AG10803 (cell line): ENCODE results near the gene KLF6.

Experiments
- DNase-seq: peaks from one replicate; pipeline ENCODE4 v3.0.0; 2010; ENCODE audit warnings: low read depth
- H3K4me3 ChIP-seq: 2 replicates; pipeline ENCODE4 v1.5.1; 2011; ENCODE audit warnings: mild to moderate bottlenecking, low read length, control low read depth
- TF ChIP-seq, protein P1 (sequence below): conservative IDR thresholded peaks from 2 replicates; pipeline ENCODE4 v1.5.1; 2011; ENCODE audit warnings: mild to moderate bottlenecking, low read length, control low read depth, inconsistent platforms

KLF6 gene

DNA sequence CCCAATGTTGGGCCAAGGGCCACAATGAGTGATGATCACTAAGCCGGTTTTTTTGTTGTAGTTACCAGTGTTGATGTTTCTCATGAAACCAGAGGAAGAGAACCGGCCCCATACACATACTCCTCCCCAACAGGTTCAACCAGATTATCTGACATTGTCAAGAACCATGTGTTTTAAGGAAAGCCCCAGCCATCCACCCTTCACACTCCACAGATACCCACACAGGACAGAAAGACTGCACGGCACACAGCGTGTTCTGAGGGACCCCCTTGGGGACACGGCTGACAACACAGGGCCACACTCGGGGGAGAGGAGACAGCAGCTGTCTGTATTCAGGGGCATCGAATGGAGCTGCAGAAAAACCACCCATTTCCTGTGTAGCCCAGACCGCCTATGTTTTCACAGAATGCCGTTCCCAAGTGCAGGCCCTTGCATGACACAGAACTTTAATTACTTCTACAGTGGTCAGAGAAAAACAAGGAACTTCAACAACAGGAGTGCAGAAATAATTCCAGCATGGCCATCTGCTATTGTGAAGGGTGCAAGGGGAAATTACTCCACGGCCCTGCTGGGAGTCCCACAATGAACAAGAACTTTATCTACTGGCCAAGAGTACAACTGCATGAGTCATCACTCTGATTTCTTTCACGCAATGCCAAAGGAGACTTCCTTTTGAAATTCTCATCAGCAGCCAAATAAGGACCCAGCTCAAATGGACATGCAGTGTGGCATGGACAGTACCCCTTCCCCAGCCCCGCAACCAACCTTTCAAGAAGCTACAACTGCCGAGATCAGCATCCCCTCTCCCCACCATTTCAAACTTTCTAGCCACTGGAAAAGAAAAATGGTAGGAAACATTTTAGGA, 2.3 kb downstream of the KLF6 start:
- TF ChIP-seq, protein P1, sequence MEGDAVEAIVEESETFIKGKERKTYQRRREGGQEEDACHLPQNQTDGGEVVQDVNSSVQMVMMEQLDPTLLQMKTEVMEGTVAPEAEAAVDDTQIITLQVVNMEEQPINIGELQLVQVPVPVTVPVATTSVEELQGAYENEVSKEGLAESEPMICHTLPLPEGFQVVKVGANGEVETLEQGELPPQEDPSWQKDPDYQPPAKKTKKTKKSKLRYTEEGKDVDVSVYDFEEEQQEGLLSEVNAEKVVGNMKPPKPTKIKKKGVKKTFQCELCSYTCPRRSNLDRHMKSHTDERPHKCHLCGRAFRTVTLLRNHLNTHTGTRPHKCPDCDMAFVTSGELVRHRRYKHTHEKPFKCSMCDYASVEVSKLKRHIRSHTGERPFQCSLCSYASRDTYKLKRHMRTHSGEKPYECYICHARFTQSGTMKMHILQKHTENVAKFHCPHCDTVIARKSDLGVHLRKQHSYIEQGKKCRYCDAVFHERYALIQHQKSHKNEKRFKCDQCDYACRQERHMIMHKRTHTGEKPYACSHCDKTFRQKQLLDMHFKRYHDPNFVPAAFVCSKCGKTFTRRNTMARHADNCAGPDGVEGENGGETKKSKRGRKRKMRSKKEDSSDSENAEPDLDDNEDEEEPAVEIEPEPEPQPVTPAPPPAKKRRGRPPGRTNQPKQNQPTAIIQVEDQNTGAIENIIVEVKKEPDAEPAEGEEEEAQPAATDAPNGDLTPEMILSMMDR, result no peak
- peak; percentile 98 for DNase-seq
- peak overlapping the region; percentile 97 for H3K4me3 ChIP-seq

DNA sequence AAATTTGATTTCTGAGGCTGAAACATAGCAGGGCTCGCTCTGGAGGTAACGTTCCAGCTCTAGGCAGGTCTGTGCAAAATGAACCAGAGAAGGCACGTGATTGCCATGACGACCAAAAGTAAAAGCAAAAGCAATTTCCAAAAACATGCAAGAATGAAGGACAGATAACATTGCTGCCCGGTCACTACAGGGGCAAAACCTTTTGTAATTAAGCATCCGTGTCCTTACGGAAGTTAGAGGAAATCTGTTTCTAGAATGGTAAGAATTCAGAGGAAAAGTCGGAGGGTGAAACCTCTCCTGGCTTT, 2.9 kb downstream of the KLF6 start:
- TF ChIP-seq, protein P1, result no peak
- H3K4me3 ChIP-seq, result peak overlapping the region; percentile 97
- no peak for DNase-seq

DNA sequence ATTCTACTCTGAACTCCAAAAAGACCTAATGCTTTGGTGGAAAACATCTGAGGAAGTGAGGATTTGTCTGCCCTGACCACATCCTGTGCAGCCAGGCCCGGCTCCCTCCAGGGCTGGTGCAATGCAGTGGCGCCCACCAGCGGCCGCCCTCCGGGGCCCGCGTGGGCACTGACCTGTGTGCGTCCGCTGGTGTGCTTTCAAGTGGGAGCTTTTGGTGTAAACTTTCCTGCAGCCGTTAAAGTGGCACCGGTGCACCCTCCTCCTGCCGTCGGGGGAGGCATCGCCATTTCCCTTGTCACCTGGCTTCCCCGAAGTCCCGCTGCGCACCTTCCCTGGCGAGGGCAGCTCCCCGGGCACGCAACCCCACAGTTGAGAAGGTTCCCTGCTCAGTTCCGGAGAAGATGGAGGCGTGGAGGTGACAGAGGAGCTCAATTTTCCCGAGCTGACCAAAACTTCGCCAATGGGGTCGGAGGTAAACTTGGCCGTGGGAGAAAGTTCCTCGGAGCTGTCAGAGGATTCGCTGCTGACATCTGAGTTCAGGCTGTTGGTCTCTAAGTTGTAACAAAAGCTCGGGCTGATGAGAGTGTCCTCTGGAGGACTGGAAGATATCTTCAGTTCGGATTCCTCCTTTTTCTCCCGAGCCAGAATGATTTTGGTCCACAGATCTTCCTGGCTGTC, 3.4 kb downstream of the KLF6 start:
- TF ChIP-seq, protein P1, result peak; percentile 64
- peak; percentile 84 for DNase-seq
- peak overlapping the region; percentile 97 for H3K4me3 ChIP-seq

DNA sequence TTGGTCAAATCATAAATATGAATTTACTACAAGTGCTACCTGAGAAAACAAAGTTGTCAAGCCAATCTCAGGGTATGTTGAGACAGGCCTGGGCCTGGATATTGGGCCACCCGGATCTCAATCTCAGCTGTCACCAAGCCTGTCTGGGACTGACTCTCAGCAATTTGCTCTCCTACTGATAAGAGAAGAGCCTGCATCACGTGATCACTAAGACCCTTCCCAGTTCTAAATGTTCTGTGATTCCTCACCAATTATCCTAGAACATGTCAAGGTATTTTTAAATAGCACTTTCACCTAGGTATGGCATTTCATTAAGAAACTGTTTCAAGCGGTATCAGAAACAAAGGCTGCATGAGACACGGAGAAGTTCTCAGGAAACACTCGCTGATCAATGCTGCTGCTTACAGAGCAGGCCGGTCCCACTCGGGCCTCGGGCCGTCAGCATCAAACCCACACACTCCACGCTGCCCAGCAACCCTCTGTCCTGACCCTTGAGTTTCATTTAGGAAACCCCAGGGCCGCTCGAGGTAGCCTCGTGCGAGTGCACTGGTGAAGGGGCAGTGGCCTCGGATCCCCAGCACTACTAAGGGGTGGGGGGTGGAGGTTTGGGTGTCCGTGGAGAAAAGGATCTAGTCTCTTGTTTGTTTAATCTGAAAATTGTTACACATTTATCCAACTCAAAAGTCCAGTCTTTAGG, 4.1 kb downstream of the KLF6 start:
- peak; percentile 40 for DNase-seq
- peak overlapping the region; percentile 97 for H3K4me3 ChIP-seq
- TF ChIP-seq, protein P1, result no peak

DNA sequence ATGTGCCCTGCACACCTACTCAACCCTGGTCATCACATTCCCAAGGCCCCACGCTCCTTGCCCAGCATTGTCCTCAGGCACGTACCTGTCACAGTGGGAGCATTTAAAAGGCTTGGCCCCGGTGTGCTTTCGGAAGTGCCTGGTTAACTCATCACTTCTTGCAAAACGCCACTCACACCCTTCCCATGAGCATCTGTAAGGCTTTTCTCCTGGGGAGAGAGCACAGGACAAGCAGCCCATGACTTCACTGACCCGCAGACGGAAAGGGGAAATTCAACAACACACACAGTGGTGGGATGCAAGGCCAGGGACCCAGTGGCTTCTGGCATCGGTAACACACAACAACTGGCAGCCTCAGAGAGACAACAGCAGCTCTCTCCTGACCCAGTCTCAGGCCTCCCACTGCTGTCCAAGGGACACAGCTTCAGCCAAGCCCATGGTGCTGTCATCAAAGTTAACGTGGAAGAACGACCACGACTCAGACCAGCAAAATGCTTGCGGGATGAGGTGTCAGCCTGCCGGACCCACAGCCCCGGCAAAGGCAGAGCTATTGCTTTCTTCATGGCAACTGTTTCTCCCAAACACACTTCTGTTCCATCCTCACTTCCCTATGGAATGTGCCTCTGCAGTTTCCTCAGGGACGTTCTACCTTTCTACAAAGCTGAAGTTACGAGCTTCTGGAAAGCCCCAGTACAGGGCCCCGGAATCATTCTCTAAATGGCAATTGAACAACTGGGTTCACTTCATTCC, 4.8 kb downstream of the KLF6 start:
- H3K4me3 ChIP-seq, result peak overlapping the region; percentile 97

DNA sequence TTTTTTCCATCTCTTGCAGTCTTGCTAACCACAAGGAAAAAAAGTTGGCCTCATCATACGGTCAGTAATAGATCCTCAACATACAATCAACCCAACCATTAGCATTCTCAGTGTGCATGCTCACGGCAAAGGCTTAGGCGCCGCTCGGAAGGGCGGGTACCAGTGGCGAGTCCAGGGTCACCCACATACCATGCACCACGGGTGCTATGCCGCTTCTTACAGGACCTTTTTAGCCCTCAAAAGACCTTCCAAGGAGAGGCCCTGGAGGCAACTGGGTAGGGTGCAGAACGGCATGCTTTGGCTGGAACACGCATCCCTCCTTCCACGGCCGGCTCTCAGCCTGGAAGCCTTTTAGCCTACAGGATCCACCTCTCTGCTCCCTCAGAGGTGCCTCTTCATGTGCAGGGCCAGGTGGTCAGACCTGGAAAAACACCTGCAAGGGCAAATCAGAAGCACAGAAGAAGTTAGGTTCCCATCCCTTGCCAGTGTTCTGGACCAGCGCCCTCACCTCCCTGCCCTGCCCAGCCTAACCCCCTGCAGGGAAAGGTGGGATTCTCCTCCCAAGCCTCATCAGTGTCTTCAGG, 5.8 kb downstream of the KLF6 start:
- DNase-seq, result peak; percentile 44
- H3K4me3 ChIP-seq, result peak overlapping the region; percentile 97

More for the DNA sequence above, 4.8 kb downstream of the KLF6 start:
- TF ChIP-seq, protein P1, result no peak
- DNase-seq, result peak; percentile 85

More for the DNA sequence above, 5.8 kb downstream of the KLF6 start:
- TF ChIP-seq, protein P1, result peak; percentile 5; the same call in 1 of the 2 replicates
